ENCODE results near the gene PLA2R1. TPM values are rescaled to one million over a fixed set of nuclear protein-coding genes. Genes with fewer than 3 reads are reported as not detected.

The PLA2R1 gene
- polyA plus RNA-seq, 2 of the 4 experiments (the other 2 are of a cell fraction), result 3.3 to 6.8 TPM

DNA sequence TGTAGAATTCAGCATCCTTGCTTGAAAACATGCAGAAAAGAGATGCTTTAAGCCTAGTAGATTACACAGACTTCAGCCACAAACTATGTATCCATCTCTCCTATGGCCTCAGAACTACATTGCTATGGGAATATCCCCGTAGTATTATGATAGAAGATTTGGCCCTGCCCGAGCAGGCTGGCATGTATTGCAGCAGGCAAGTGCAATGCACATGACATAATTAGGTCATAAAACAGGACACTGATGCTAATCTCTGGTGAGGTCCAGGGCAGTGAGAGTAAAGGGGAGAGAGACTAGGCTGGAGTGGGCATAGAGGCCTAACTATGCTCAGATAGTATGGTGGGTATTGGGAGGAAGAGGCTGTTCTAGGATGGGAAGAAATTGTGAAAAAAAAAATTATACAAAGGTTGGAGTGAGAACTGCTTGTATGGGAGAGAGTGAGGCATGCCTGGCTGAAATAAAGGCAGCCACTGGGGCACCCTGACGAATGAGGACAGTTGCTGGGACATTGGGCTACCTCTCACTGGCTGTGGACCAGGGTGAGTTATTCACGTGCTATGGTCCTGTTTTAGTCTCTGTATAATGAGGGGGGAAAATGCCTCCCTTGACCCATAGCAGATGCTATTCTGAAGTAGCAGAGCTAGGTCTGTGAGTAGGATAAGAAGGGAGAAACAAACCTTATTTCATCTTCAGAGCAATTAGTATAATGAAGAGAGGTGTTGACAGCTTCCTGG is 1.6 kb upstream of the PLA2R1 start:
- 86% methylated on average over 4 of the region's 4 CpGs for WGBS (ENCODE audit: missing lambda C conversion rate)
- Histone ChIP-seq H3K9me3 (peaks cover 6% of the 10 kb centered on the region), H3K4me2 (no peak overlapping the region), H3K4me3 (no peak overlapping the region), H3K27ac (no peak overlapping the region), H3K4me1 (peaks cover 9% of the 10 kb centered on the region; the same call in 2 of the 3 replicates)
- CTCF ChIA-PET, result interaction anchor here (1.0 to 1.2 kb wide), 2 partner anchors 16 to 25 kb away, joined by 3 to 4 read pairs; no protein-coding TSS in a partner anchor
- FAIRE-seq (no peak), DNase-seq (ENCODE audit: low read depth in 1 of 2, low spot score in 1 of 2) (no peak), ATAC-seq (no peak)
- TF ChIP-seq NFE2L2 (conservative IDR thresholded peaks at IDR 0.05; ENCODE audit: low read length) (no peak), CHD4 (IDR thresholded peaks at IDR 0.05; ENCODE audit: borderline replicate concordance) (no peak), ZFP36 (IDR thresholded peaks at IDR 0.05; ENCODE audit: borderline replicate concordance, partially characterized antibody) (no peak), TP53 (CRISPR knock-in tag; IDR thresholded peaks at IDR 0.05) (no peak), JUN (IDR thresholded peaks at IDR 0.05) (no peak), CBX8 (IDR thresholded peaks at IDR 0.05) (no peak), RFX5 (IDR thresholded peaks at IDR 0.05) (no peak), TFCP2L1 (CRISPR knock-in tag; IDR thresholded peaks at IDR 0.05) (no peak), HOXB13 (CRISPR knock-in tag; IDR thresholded peaks at IDR 0.05; ENCODE audit: low read depth) (no peak), CHD2 (IDR thresholded peaks at IDR 0.05; ENCODE audit: low read length, partially characterized antibody) (no peak), KDM1A (IDR thresholded peaks at IDR 0.05; ENCODE audit: low read depth) (no peak)
- TF ChIP-seq, protein P1, sequence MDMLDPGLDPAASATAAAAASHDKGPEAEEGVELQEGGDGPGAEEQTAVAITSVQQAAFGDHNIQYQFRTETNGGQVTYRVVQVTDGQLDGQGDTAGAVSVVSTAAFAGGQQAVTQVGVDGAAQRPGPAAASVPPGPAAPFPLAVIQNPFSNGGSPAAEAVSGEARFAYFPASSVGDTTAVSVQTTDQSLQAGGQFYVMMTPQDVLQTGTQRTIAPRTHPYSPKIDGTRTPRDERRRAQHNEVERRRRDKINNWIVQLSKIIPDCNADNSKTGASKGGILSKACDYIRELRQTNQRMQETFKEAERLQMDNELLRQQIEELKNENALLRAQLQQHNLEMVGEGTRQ (IDR thresholded peaks at IDR 0.05), result no peak
- TF ChIP-seq, protein P2, sequence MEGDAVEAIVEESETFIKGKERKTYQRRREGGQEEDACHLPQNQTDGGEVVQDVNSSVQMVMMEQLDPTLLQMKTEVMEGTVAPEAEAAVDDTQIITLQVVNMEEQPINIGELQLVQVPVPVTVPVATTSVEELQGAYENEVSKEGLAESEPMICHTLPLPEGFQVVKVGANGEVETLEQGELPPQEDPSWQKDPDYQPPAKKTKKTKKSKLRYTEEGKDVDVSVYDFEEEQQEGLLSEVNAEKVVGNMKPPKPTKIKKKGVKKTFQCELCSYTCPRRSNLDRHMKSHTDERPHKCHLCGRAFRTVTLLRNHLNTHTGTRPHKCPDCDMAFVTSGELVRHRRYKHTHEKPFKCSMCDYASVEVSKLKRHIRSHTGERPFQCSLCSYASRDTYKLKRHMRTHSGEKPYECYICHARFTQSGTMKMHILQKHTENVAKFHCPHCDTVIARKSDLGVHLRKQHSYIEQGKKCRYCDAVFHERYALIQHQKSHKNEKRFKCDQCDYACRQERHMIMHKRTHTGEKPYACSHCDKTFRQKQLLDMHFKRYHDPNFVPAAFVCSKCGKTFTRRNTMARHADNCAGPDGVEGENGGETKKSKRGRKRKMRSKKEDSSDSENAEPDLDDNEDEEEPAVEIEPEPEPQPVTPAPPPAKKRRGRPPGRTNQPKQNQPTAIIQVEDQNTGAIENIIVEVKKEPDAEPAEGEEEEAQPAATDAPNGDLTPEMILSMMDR (IDR thresholded peaks at IDR 0.05), result no peak
- POLR2A ChIA-PET, result no interaction called here

DNA sequence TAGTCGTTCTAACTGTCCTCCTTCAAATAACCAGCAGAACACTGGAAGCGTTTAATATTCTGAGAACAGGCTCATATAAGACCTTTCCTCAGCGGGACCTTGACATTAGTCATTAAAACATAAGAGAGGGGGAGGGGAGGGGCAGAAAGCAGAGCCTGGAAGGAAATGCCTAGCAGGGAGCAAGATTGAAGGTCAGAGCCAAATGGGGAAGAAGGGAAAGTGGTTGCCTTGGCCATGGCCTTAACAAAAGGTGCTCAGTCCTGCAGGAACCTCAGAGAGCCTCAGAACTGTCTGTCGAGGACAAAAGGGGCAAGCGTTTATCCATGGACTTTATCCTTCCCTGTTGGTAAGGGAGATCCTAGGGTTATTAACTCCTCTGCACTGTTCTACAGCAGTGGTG is 856 bp upstream of the PLA2R1 start:
- H3K4me1 ChIP-seq, result peaks cover 9% of the 10 kb centered on the region; the same call in 2 of the 3 replicates
- peak overlapping the region; percentile 84 for H3K4me2 ChIP-seq
- ChIA-PET POLR2A (no interaction called here), CTCF (interaction anchor here (0.9 kb wide), 1 partner anchor 23 kb away, joined by 3 read pairs; no protein-coding TSS in a partner anchor)
- peak overlapping the region; percentile 76 to 90; a peak in 5 of 6 replicates for H3K27ac ChIP-seq
- peak overlapping the region; percentile 82 for H3K4me3 ChIP-seq
- FAIRE-seq, result no peak
- no peaks in the 10 kb centered on the region for H3K9me3 ChIP-seq
- DNase-seq (ENCODE audit: low read depth in 1 of 2, low spot score in 1 of 2), result no peak
- TF ChIP-seq, protein P3, sequence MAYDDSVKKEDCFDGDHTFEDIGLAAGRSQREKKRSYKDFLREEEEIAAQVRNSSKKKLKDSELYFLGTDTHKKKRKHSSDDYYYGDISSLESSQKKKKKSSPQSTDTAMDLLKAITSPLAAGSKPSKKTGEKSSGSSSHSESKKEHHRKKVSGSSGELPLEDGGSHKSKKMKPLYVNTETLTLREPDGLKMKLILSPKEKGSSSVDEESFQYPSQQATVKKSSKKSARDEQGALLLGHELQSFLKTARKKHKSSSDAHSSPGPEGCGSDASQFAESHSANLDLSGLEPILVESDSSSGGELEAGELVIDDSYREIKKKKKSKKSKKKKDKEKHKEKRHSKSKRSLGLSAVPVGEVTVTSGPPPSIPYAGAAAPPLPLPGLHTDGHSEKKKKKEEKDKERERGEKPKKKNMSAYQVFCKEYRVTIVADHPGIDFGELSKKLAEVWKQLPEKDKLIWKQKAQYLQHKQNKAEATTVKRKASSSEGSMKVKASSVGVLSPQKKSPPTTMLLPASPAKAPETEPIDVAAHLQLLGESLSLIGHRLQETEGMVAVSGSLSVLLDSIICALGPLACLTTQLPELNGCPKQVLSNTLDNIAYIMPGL (CRISPR knock-in tag; IDR thresholded peaks at IDR 0.05; ENCODE audit: borderline replicate concordance), result no peak
- TF ChIP-seq POLR2A (IDR thresholded peaks at IDR 0.05; ENCODE audit: low read length) (no peak), GATA3 (IDR thresholded peaks at IDR 0.05; ENCODE audit: borderline replicate concordance) (no peak), ZFP36 (IDR thresholded peaks at IDR 0.05; ENCODE audit: borderline replicate concordance, partially characterized antibody) (no peak), NPAS2 (CRISPR knock-in tag; IDR thresholded peaks at IDR 0.05; ENCODE audit: borderline replicate concordance) (no peak), KDM1A (IDR thresholded peaks at IDR 0.05; ENCODE audit: low read depth) (no peak)
- peak; percentile 15 to 16; a peak in 4 of 6 replicates for ATAC-seq
- 68% methylated on average over 5 of the region's 5 CpGs for WGBS (ENCODE audit: missing lambda C conversion rate)

DNA sequence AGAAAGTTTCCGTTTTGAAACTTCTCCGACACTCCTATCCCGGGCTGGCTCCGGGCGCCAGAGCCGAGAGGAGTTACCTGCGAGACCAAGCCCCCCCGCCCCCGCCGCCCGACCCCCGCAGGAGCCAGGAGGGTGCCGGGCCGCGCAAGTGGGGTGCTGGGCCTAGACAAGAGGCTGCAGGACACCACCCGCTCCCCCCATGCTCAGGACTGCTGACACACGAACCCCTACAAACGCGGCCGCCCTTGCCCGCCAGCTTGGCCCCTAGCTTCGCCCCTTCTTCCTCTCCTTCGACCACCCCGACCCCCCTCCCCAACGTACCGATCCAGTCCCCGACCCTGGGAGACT is 497 bp downstream of the PLA2R1 start:
- peaks cover 9% of the 10 kb centered on the region; the same call in 2 of the 3 replicates for H3K4me1 ChIP-seq
- POLR2A ChIA-PET, result no interaction called here
- DNase-seq (ENCODE audit: low read depth in 1 of 2, low spot score in 1 of 2), result peak in 1 of 2 experiments; percentile 15
- 64% methylated on average over 4 of the region's 27 CpGs for WGBS (ENCODE audit: missing lambda C conversion rate)
- FAIRE-seq, result no peak
- H3K27ac ChIP-seq, result peak overlapping the region; percentile 76 to 90
- H3K4me3 ChIP-seq, result peak overlapping the region; percentile 82
- H3K4me2 ChIP-seq, result peak overlapping the region; percentile 84
- CTCF ChIA-PET, result interaction anchor here (0.8 to 1.1 kb wide), 3 partner anchors 9 to 208 kb away, joined by 3 to 4 read pairs (median 3); no protein-coding TSS in a partner anchor
- no peaks in the 10 kb centered on the region for H3K9me3 ChIP-seq
- ATAC-seq, result peak; percentile 37 to 40; a peak in 4 of 6 replicates
- TF ChIP-seq EP300 (IDR thresholded peaks at IDR 0.05) (no peak), CBX8 (IDR thresholded peaks at IDR 0.05) (no peak), HOXA7 (CRISPR knock-in tag; IDR thresholded peaks at IDR 0.05) (no peak), EHMT2 (IDR thresholded peaks at IDR 0.05; ENCODE audit: low read depth) (no peak), RNF2 (IDR thresholded peaks at IDR 0.05; ENCODE audit: borderline replicate concordance, low read depth) (no peak), EHF (CRISPR knock-in tag; IDR thresholded peaks at IDR 0.05) (no peak)
- TF ChIP-seq, protein P4, sequence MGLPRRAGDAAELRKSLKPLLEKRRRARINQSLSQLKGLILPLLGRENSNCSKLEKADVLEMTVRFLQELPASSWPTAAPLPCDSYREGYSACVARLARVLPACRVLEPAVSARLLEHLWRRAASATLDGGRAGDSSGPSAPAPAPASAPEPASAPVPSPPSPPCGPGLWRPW (IDR thresholded peaks at IDR 0.05), result no peak

Measured in A549 (cell line).